GM12873 (cell line): ENCODE results near the gene NTNG2.

ENCODE experiments used
- CTCF ChIP-seq: IDR thresholded peaks from 2 replicates; pipeline ENCODE4 v1.5.1; 2012; ENCODE audit warnings: low read depth, mild to moderate bottlenecking, moderate library complexity, low read length, control low read depth; ENCODE audit not compliant: insufficient read depth; ENCODE audit errors: missing control alignments

Gene NTNG2

GRCh38 chr9:132147839-132148238 is 14.0 kb upstream of the NTNG2 start:
- no peak for TF ChIP-seq CTCF

GRCh38 chr9:132150256-132150655 is 11.6 kb upstream of the NTNG2 start:
- no peak for TF ChIP-seq CTCF

GRCh38 chr9:132151118-132151517 is 10.7 kb upstream of the NTNG2 start:
- TF ChIP-seq CTCF: no peak

- no peak for TF ChIP-seq CTCF
Measured at GRCh38 chr9:132152231-132152630, 9.6 kb upstream of the NTNG2 start.

- no peak for TF ChIP-seq CTCF
Measured at GRCh38 chr9:132154863-132155567, 6.8 kb upstream of the NTNG2 start.

GRCh38 chr9:132155568-132155895 is 6.3 kb upstream of the NTNG2 start:
- no peak for TF ChIP-seq CTCF

GRCh38 chr9:132156262-132156661 is 5.6 kb upstream of the NTNG2 start:
- TF ChIP-seq CTCF: no peak
